Neuronal stem cell (in vitro differentiated cells): ENCODE data around the gene PPDPF.

ENCODE experiments used
- DNase-seq: peaks from one replicate; pipeline ENCODE4 v3.0.0-alpha.2; 2013; ENCODE audit warnings: low spot score
- H2AFZ ChIP-seq: one replicate; pipeline ENCODE4 v1.6.1; 2013; ENCODE audit warnings: mild to moderate bottlenecking, low read length, inconsistent platforms
- H2AK5ac ChIP-seq: 2 replicates; pipeline ENCODE4 v1.6.1; 2013; ENCODE audit warnings: low read depth, mild to moderate bottlenecking, inconsistent platforms, low read length, moderate library complexity, mixed read lengths
- H2BK120ac ChIP-seq: 2 replicates; pipeline ENCODE4 v1.6.1; 2013; ENCODE audit warnings: low read depth, mild to moderate bottlenecking, inconsistent platforms, low read length, moderate library complexity, mixed read lengths
- H2BK12ac ChIP-seq: one replicate; pipeline ENCODE4 v1.6.1; 2013; ENCODE audit warnings: low read length, inconsistent platforms
- H2BK15ac ChIP-seq: 2 replicates; pipeline ENCODE4 v1.6.1; 2013; ENCODE audit warnings: mild to moderate bottlenecking, low read length, inconsistent platforms, mixed read lengths
- H2BK5ac ChIP-seq: one replicate; pipeline ENCODE4 v1.6.1; 2013; ENCODE audit warnings: inconsistent platforms, mild to moderate bottlenecking, low read length, moderate library complexity
- H3K14ac ChIP-seq: one replicate; pipeline ENCODE4 v1.6.1; 2013; ENCODE audit warnings: low read length, inconsistent platforms
- H3K18ac ChIP-seq: 2 replicates; pipeline ENCODE4 v1.6.1; 2013; ENCODE audit warnings: low read length, inconsistent platforms
- H3K23ac ChIP-seq: 2 replicates; pipeline ENCODE4 v1.6.1; 2013; ENCODE audit warnings: low read depth, mild to moderate bottlenecking, mixed read lengths, low read length, inconsistent platforms; ENCODE audit not compliant: poor library complexity
- H3K27ac ChIP-seq: replicated peaks from 3 replicates; pipeline ENCODE4 v1.5.1; 2013; ENCODE audit warnings: low read length, inconsistent platforms
- H3K27me3 ChIP-seq, 3 experiments: 2 replicates each; pipeline ENCODE4 v1.6.1; 2013; ENCODE audit warnings: low read length in 3 of 3, mild to moderate bottlenecking in 2 of 3, inconsistent platforms in 1 of 3, low read depth in 1 of 3, mixed read lengths in 1 of 3, moderate library complexity in 1 of 3; ENCODE audit not compliant: control insufficient read depth in 3 of 3, insufficient read depth in 3 of 3
- H3K36me3 ChIP-seq, 2 donors: replicated peaks in 1 of 2; 2 replicates each; pipeline ENCODE4 v1.6.1; 2013; ENCODE audit warnings: low read length in 2 of 2; ENCODE audit not compliant: control insufficient read depth in 2 of 2, insufficient read depth in 2 of 2
- H3K4ac ChIP-seq: 2 replicates; pipeline ENCODE4 v1.6.1; 2013; ENCODE audit warnings: inconsistent platforms, mild to moderate bottlenecking, low read length, moderate library complexity
- H3K4me1 ChIP-seq, 2 donors: 1 replicate in 1 of 2; 2 replicates in 1 of 2; pipeline ENCODE4 v1.6.1; 2013; ENCODE audit warnings: low read length in 2 of 2, low read depth in 1 of 2; ENCODE audit not compliant: control insufficient read depth in 2 of 2, insufficient read depth in 1 of 2
- H3K4me2 ChIP-seq: one replicate; pipeline ENCODE4 v1.6.1; 2013; ENCODE audit warnings: mild to moderate bottlenecking, low read length, inconsistent platforms; ENCODE audit not compliant: insufficient read depth, poor library complexity, severe bottlenecking
- H3K4me3 ChIP-seq, 2 donors: 2 replicates each; pipeline ENCODE4 v1.5.1; 2013; ENCODE audit warnings: low read length in 2 of 2, mild to moderate bottlenecking in 2 of 2, inconsistent platforms in 1 of 2, moderate library complexity in 1 of 2
- H3K79me1 ChIP-seq: one replicate; pipeline ENCODE4 v1.6.1; 2013; ENCODE audit warnings: low read depth, mild to moderate bottlenecking, inconsistent platforms, low read length, moderate library complexity
- H3K9ac ChIP-seq: one replicate; pipeline ENCODE4 v1.6.1; 2013; ENCODE audit warnings: mild to moderate bottlenecking, low read depth, low read length, inconsistent platforms; ENCODE audit not compliant: poor library complexity
- H3K9me3 ChIP-seq, 2 donors: replicated peaks in 1 of 2; 2 replicates each; pipeline versions ENCODE3 to v1.6.1; 2013; ENCODE audit warnings: low read length in 2 of 2, mild to moderate bottlenecking in 2 of 2, inconsistent platforms in 1 of 2, low read depth in 1 of 2, mixed read lengths in 1 of 2, moderate library complexity in 1 of 2; ENCODE audit not compliant: control insufficient read depth in 2 of 2, insufficient read depth in 1 of 2
- H4K8ac ChIP-seq: one replicate; pipeline ENCODE4 v1.6.1; 2013; ENCODE audit warnings: low read depth, mild to moderate bottlenecking, inconsistent platforms, low read length, moderate library complexity
- H4K91ac ChIP-seq: one replicate; pipeline ENCODE4 v1.6.1; 2013; ENCODE audit warnings: low read length, low read depth, mild to moderate bottlenecking, inconsistent platforms; ENCODE audit not compliant: poor library complexity
- WGBS, 2 donors: extraction: QIAGEN DNeasy Blood & Tissue Kit; methylation state at CpG; one replicate each; pipeline ENCODE4 v1.1.7; 2013; ENCODE audit warnings: missing lambda C conversion rate in 2 of 2, mixed read lengths in 1 of 2; ENCODE audit not compliant: insufficient read length in 2 of 2, insufficient replicate concordance in 1 of 2; ENCODE audit errors: extremely low coverage in 2 of 2; 5-methylcytosine and 5-hydroxymethylcytosine counted together

Gene PPDPF

DNA sequence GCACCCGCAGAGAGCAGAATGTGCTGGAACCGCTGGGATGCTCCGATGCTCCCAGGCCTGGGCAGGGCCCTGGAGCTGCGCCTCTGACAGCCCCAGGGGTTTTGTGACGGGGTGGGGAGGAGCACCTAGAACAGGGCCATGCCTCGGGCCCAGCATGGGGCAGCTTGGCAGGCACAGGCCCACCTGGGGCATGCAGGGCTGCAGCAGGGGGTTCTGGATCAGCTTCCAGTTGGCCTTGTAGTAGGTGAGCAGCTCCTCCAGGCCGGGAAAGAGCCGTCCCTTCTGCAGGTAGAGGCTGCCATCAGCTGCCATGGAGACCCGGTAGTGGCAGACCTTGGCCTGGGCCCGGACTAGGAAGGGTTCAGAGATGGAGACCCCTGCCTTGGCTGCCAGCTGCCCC is 22.6 kb downstream of the PPDPF start:
- Histone ChIP-seq H2BK120ac (no peak overlapping the region), H3K4me1 (peaks cover 0 to 8% of the 10 kb centered on the region in 2 donors), H2BK5ac (no peak overlapping the region), H3K18ac (peak overlapping the region; percentile 28), H3K79me1 (no peaks in the 10 kb centered on the region), H2AK5ac (peak overlapping the region; percentile 52), H2BK15ac (no peak overlapping the region), H4K91ac (no peak overlapping the region), H3K4me2 (no peak overlapping the region), H3K9me3 (no peaks in the 10 kb centered on the region), H2BK12ac (no peak overlapping the region), H3K4me3 (no peak overlapping the region), H3K14ac (no peak overlapping the region), H3K9ac (no peak overlapping the region), H3K23ac (peak overlapping the region; percentile 65), H3K27ac (no peak overlapping the region), H3K27me3 (peaks cover 0 to 59% (median 1%) of the 10 kb centered on the region in 3 experiments), H3K36me3 (no peaks in the 10 kb centered on the region), H4K8ac (no peak overlapping the region), H3K4ac (peak overlapping the region; percentile 37), H2AFZ (no peak overlapping the region)
- DNase-seq: no peak
- WGBS, 2 donors: no CpG with 5 or more reads among the region's 10 CpGs

DNA sequence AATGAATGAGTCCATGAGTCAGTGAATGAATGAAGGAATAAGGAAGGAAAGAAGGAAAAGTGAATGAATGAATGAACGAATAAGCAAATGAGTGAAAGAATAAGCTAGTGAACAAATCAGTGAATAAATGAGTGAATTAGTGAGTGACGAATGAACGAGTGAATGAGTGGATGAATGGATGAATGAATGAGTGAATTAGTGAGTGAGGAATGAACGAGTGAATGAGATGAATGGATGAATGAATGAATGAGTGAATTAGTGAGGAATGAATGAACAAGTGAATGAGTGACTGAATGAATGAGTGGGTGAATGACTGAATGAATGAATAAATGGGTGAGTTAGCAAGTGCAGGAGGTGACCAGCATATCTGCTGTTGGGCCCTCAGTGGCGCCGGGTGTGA is 23.2 kb downstream of the PPDPF start:
- no peaks in the 10 kb centered on the region for H3K9me3 ChIP-seq
- no peak overlapping the region for H4K91ac ChIP-seq
- no peak overlapping the region for H2BK120ac ChIP-seq
- no peak overlapping the region for H2BK15ac ChIP-seq
- H2AFZ ChIP-seq: no peak overlapping the region
- no peak overlapping the region for H3K14ac ChIP-seq
- no peaks in the 10 kb centered on the region for H3K36me3 ChIP-seq
- no peak overlapping the region for H3K4me2 ChIP-seq
- no peak overlapping the region for H3K18ac ChIP-seq
- H2BK12ac ChIP-seq: no peak overlapping the region
- H3K4me1 ChIP-seq: peaks cover 0 to 9% of the 10 kb centered on the region in 2 donors
- H3K27me3 ChIP-seq: peaks cover 0 to 65% (median 1%) of the 10 kb centered on the region in 3 experiments
- H3K9ac ChIP-seq: no peak overlapping the region
- no peak overlapping the region for H2BK5ac ChIP-seq
- no peak overlapping the region for H2AK5ac ChIP-seq
- no peak overlapping the region for H3K27ac ChIP-seq
- 100% methylated on average over 3 to 4 of the region's 6 CpGs for WGBS, 2 donors
- DNase-seq: no peak
- H3K4ac ChIP-seq: no peak overlapping the region
- no peak overlapping the region for H3K23ac ChIP-seq
- H3K4me3 ChIP-seq: no peak overlapping the region
- H4K8ac ChIP-seq: no peak overlapping the region
- H3K79me1 ChIP-seq: no peaks in the 10 kb centered on the region

DNA sequence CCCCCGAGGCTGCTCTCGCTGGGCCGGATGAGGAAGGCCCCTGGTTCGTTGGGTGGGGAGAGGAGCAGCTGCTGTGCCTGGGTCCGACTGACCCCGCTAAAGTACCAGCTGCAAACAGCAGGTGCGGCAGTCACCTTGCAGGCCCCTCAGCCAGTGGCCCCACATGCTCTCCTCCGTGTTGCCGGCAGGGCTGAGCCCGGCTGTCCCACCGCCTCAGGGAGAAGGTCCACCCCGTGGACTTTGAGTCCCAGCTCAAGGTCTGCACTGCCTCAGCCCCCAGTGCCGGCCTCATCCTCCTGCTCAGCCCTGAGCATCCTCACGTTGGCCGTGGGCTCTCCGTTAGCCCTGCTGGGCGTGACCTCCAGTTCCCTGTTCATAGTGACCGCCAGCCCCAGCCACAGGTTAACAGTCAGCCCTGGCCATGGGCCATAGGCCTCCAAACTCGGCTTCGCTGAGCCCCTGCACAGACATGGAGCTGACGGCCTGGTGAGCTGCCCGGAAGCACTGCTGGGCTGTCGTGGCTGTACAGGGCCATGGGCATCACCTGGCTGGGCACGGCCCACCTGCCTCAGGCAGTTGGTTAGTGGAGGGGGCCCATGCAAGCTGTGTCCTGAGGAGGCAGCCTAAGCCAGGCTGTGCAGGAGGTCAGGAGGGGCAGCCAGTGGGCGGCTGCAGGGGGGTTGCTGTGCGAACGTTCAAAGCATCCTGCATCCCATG is 23.8 kb downstream of the PPDPF start:
- H3K9ac ChIP-seq: no peak overlapping the region
- H2BK15ac ChIP-seq: peak overlapping the region; percentile 55
- H3K9me3 ChIP-seq: no peaks in the 10 kb centered on the region
- no peaks in the 10 kb centered on the region for H3K36me3 ChIP-seq
- peak overlapping the region; percentile 84 for H2AK5ac ChIP-seq
- H2AFZ ChIP-seq: no peak overlapping the region
- H3K14ac ChIP-seq: peak overlapping the region; percentile 21
- peak overlapping the region; percentile 39 for H2BK5ac ChIP-seq
- no peak overlapping the region for H4K91ac ChIP-seq
- H2BK120ac ChIP-seq: no peak overlapping the region
- peaks cover 0 to 64% (median 1%) of the 10 kb centered on the region in 3 experiments for H3K27me3 ChIP-seq
- no peak overlapping the region for H3K27ac ChIP-seq
- peak overlapping the region; percentile 48 for H3K18ac ChIP-seq
- H3K4ac ChIP-seq: peak overlapping the region; percentile 23
- H3K4me2 ChIP-seq: no peak overlapping the region
- H4K8ac ChIP-seq: no peak overlapping the region
- H3K4me3 ChIP-seq: peak overlapping the region in 1 of 2 donors; percentile 3
- H2BK12ac ChIP-seq: peak overlapping the region; percentile 82
- peak overlapping the region; percentile 85 for H3K23ac ChIP-seq
- no peaks in the 10 kb centered on the region for H3K79me1 ChIP-seq
- no CpG with 5 or more reads among the region's 27 CpGs for WGBS, 2 donors
- no peak for DNase-seq
- peaks cover 0 to 9% of the 10 kb centered on the region in 2 donors for H3K4me1 ChIP-seq

DNA sequence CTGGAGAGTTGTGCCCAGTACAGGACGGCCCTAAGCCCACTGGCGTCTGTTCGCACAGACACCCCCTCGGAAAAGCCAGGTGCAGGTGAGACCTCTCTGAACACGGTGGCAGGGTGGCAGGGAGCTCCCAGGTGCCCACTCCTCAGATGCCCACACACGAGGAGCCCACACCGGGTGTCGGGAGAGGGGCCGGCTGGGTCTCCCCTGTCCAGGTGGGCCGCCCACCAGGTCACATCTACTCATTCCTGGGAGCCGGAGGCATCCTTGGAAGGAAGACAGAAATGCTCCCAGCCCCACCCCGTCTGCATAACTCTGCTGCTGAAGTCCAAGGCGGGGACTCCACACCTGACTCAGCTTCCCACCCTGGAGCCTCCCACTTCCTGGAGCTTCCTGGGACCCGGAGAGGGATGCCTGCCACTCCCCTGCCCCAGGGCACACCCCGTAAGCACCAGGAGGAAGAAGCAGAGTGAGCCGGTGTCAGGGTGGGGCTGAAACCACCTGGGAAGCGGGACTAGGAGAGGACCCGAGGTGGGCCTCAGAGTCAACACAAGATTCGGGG is 24.5 kb downstream of the PPDPF start:
- Histone ChIP-seq H3K4me2 (no peak overlapping the region), H3K14ac (no peak overlapping the region), H3K4me1 (peaks cover 0 to 9% of the 10 kb centered on the region in 2 donors), H3K36me3 (no peaks in the 10 kb centered on the region), H2BK120ac (no peak overlapping the region), H2BK12ac (peak overlapping the region; percentile 73), H3K4ac (no peak overlapping the region), H3K27ac (no peak overlapping the region), H2BK5ac (peak overlapping the region; percentile 39), H3K4me3 (no peak overlapping the region), H4K91ac (no peak overlapping the region), H3K27me3 (peaks cover 0 to 63% (median 1%) of the 10 kb centered on the region in 3 experiments), H3K23ac (no peak overlapping the region), H4K8ac (no peak overlapping the region), H3K79me1 (no peaks in the 10 kb centered on the region), H2AFZ (no peak overlapping the region), H2AK5ac (peak overlapping the region; percentile 84), H3K9ac (no peak overlapping the region), H3K9me3 (no peaks in the 10 kb centered on the region), H3K18ac (peak overlapping the region; percentile 48), H2BK15ac (no peak overlapping the region)
- WGBS, 2 donors: no CpG with 5 or more reads among the region's 19 CpGs
- DNase-seq: no peak
